GM12864 (cell line): Measurements from ENCODE around the gene R3HCC1L.
"Not testable (repeated sequence)": the region's sequence is repeated elsewhere in the genome, so short reads cannot be mapped to it uniquely, and the experiment has no call there.

Experiments used
- DNase-seq: peaks from one replicate; pipeline ENCODE4 v3.0.0-alpha.2; 2011; ENCODE audit warnings: low read depth
- H3K4me3 ChIP-seq: 2 replicates; pipeline ENCODE4 v1.5.1; 2011; ENCODE audit warnings: mild to moderate bottlenecking, low read depth, low read length, control low read depth
- TF ChIP-seq, protein P1 (sequence below): IDR thresholded peaks from 2 replicates; pipeline ENCODE4 v1.5.1; 2011; ENCODE audit warnings: low read depth, mild to moderate bottlenecking, moderate library complexity, low read length, control low read depth, inconsistent platforms; ENCODE audit errors: missing control alignments

The R3HCC1L gene

DNA sequence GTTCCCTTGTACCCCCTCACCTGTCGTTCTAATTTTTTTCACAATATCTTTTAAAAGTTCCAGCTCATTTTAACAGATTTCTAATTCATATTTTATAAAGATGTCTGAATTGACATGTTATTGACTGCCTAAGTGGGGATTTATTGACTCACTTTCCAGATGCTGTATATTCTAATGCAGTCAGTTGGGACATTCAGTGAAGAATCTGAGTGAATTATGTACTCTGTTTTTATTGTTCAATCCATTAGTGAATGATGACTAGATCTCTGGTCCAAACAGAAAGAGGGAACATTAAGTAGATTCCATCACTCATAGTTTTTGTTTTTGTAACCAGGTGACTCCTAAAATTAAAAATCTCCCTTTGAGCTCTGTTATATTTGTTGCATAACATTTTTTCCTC, 79.3 kb downstream of the R3HCC1L start:
- no peak for DNase-seq
- TF ChIP-seq, protein P1, sequence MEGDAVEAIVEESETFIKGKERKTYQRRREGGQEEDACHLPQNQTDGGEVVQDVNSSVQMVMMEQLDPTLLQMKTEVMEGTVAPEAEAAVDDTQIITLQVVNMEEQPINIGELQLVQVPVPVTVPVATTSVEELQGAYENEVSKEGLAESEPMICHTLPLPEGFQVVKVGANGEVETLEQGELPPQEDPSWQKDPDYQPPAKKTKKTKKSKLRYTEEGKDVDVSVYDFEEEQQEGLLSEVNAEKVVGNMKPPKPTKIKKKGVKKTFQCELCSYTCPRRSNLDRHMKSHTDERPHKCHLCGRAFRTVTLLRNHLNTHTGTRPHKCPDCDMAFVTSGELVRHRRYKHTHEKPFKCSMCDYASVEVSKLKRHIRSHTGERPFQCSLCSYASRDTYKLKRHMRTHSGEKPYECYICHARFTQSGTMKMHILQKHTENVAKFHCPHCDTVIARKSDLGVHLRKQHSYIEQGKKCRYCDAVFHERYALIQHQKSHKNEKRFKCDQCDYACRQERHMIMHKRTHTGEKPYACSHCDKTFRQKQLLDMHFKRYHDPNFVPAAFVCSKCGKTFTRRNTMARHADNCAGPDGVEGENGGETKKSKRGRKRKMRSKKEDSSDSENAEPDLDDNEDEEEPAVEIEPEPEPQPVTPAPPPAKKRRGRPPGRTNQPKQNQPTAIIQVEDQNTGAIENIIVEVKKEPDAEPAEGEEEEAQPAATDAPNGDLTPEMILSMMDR: no peak
- H3K4me3 ChIP-seq: no peak overlapping the region

DNA sequence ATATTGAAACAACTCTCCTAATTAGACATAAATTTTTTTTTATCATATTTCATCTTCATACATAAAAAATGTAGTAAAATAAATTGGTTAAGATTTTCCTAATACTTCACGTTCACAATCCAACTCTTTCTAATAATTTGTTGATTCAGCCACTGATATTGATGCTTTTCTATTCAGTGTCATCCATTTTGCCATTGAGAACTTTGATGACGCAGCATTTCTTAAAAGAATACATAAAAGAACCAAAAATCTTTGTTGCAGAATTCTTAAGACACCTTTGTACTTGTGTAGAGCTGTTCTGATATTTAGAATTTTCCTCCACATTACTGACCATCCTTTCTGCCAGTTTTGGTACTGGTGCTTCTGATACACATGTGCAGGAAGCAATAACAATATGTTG, 80.9 kb downstream of the R3HCC1L start:
- DNase-seq: no peak
- TF ChIP-seq, protein P1: no peak
- no peak overlapping the region for H3K4me3 ChIP-seq

GRCh38 chr10:98217801-98218200, 83.3 kb downstream of the R3HCC1L start:
- DNase-seq: no peak
- H3K4me3 ChIP-seq: no peak overlapping the region
- TF ChIP-seq, protein P1: no peak

- no peak overlapping the region for H3K4me3 ChIP-seq
- no peak for DNase-seq
- TF ChIP-seq, protein P1: no peak
Measured at GRCh38 chr10:98223874-98224273, 89.4 kb downstream of the R3HCC1L start.

GRCh38 chr10:98224509-98224908, 90.1 kb downstream of the R3HCC1L start:
- DNase-seq: no peak
- TF ChIP-seq, protein P1: no peak
- H3K4me3 ChIP-seq: no peak overlapping the region

GRCh38 chr10:98224996-98225395, 90.5 kb downstream of the R3HCC1L start:
- H3K4me3 ChIP-seq: no peak overlapping the region
- DNase-seq: no peak
- TF ChIP-seq, protein P1: no peak

DNA sequence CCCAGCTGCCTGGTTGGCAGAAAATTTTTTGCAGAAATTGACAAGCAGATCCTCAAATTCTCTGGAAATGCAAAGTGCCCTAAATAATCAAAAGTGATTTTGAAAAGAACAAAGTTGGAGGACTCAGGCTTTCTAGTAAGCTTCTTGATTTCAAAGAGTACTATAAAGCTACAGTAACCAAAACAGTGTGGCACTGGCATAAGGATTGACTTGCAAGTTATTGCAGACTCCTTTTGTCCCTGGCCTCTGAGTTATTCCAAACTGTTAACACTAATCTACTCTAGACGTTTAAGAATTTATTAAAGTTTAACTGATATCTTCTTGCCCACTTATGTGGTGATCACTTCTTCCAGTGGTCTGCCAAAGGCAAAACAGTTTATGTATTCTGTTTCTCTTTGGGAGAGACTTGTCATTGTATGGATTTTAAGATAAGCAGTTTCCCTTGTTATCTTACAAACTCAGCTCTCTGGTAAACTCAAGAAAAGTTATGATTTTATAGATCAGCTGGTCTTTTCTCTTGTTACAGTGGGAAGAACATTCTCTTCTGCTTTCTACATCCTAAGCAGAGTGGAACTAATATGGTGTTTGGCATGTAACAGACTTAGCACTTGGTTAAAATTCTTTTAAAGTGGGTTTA, 92.2 kb downstream of the R3HCC1L start:
- H3K4me3 ChIP-seq: no peak overlapping the region
- no peak for DNase-seq
- TF ChIP-seq, protein P1: no peak

DNA sequence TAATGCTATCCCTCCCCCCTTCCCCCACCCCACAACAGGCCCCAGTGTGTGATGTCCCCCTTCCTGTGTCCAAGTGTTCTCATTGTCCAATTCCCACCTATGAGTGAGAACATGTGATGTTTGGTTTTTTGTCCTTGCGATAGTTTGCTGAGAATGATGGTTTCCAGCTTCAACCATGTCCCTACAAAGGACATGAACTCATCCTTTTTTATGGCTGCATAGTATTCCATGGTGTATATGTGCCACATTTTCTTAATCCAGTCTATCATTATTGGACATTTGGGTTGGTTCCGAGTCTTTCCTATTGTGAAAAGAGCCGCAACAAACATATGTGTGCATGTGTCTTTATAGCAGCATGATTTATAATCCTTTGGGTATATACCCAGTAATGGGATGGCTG, 93.3 kb downstream of the R3HCC1L start:
- not testable (repeated sequence) for H3K4me3 ChIP-seq, DNase-seq

DNA sequence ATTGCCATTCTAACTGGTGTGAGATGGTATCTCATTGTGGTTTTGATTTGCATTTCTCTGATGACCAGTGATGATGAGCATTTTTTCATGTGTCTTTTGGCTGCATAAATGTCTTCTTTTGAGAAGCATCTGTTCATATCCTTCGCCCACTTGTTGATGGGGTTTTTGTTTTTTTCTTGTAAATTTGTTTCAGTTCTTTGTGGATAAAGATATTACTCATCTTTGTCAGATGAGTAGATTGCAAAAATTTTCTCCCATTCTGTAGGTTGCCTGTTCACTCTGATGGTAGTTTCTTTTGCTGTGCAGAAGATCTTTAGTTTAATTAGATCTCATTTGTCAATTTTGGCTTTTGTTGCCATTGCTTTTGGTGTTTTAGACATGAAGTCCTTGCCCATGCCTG, 93.8 kb downstream of the R3HCC1L start:
- not testable (repeated sequence) for DNase-seq, H3K4me3 ChIP-seq
